ENCODE results near the gene KIF21B. TPM values are rescaled to one million over a fixed set of nuclear protein-coding genes. Genes with fewer than 3 reads are reported as not detected.

KIF21B gene
- total RNA-seq, 2 donors from 2014 or later = 2.6 to 2.9 TPM

- intact Hi-C loops (cut with DNase I) = loop anchor here (5.0 to 10.0 kb wide), 2 partner anchors 135 to 248 kb away; partner anchors contain the start of gene CACNA1S (in 1 of the 2)
- no peak for DNase-seq (ENCODE audit: low spot score)
These were observed 46.3 kb downstream of the KIF21B start for GRCh38 chr1:200977071-200977754.

- no peak for DNase-seq (ENCODE audit: low spot score)
- intact Hi-C loops (cut with DNase I) = loop anchor here (5.0 to 10.0 kb wide), 2 partner anchors 136 to 248 kb away; partner anchors contain the start of gene CACNA1S (in 1 of the 2)
These were observed 46.9 kb downstream of the KIF21B start for GRCh38 chr1:200976634-200977033.

GRCh38 chr1:200975458-200975857, 48.1 kb downstream of the KIF21B start:
- intact Hi-C loops (cut with DNase I) = loop anchor here (5.0 to 10.0 kb wide), 2 partner anchors 137 to 249 kb away; partner anchors contain the start of gene CACNA1S (in 1 of the 2)
- DNase-seq (ENCODE audit: low spot score) = no peak

- DNase-seq (ENCODE audit: low spot score) = no peak
These were observed 48.8 kb downstream of the KIF21B start for GRCh38 chr1:200974711-200975110.

GRCh38 chr1:200973937-200974657, 49.4 kb downstream of the KIF21B start:
- no peak for DNase-seq (ENCODE audit: low spot score)
- intact Hi-C loops (cut with DNase I) = loop anchor here (2.0 to 10.0 kb wide), 4 partner anchors 67 to 251 kb away; partner anchors contain the start of gene CACNA1S (in 1 of the 2)

More at GRCh38 chr1:200974711-200975110, 48.8 kb downstream of the KIF21B start:
- intact Hi-C loops (cut with DNase I) = loop anchor here (5.0 to 10.0 kb wide), 3 partner anchors 68 to 250 kb away; partner anchors contain the start of gene CACNA1S (in 2 of the 2)

GRCh38 chr1:200972985-200973742, 50.4 kb downstream of the KIF21B start:
- DNase-seq (ENCODE audit: low spot score) = no peak
- intact Hi-C loops (cut with DNase I) = loop anchor here (2.0 to 10.0 kb wide), 4 partner anchors 68 to 252 kb away; partner anchors contain the start of gene CACNA1S (in 1 of the 2)

GRCh38 chr1:200971955-200972711, 51.4 kb downstream of the KIF21B start:
- intact Hi-C loops (cut with DNase I) = loop anchor here (2.0 to 10.0 kb wide), 4 partner anchors 69 to 253 kb away; partner anchors contain the start of gene CACNA1S (in 1 of the 2)
- peak; percentile 92 for DNase-seq (ENCODE audit: low spot score)

GRCh38 chr1:200971428-200971903, 52.0 kb downstream of the KIF21B start:
- no peak for DNase-seq (ENCODE audit: low spot score)
- intact Hi-C loops (cut with DNase I) = loop anchor here in 1 of 2 donors (5.0 to 10.0 kb wide), 3 partner anchors 71 to 253 kb away; partner anchors contain the start of gene CACNA1S

- no peak for DNase-seq (ENCODE audit: low spot score)
- intact Hi-C loops (cut with DNase I) = loop anchor here in 1 of 2 donors (5.0 to 10.0 kb wide), 3 partner anchors 71 to 254 kb away; partner anchors contain the start of gene CACNA1S
These were observed 52.6 kb downstream of the KIF21B start for GRCh38 chr1:200970771-200971427.

- no peak for DNase-seq (ENCODE audit: low spot score)
- intact Hi-C loops (cut with DNase I) = loop anchor here (5.0 to 10.0 kb wide), 4 partner anchors 72 to 358 kb away; partner anchors contain the start of gene CACNA1S (in 1 of the 2)
These were observed 53.6 kb downstream of the KIF21B start for GRCh38 chr1:200969726-200970561.

- DNase-seq (ENCODE audit: low spot score) = peak; percentile 36
These were observed 54.8 kb downstream of the KIF21B start for GRCh38 chr1:200968469-200969410.

GRCh38 chr1:200967693-200968468, 55.6 kb downstream of the KIF21B start:
- peak; percentile 61 for DNase-seq (ENCODE audit: low spot score)
- intact Hi-C loops (cut with DNase I) = loop anchor here in 1 of 2 donors (1.0 to 5.0 kb wide), 2 partner anchors 75 to 356 kb away; no protein-coding TSS in a partner anchor

More at GRCh38 chr1:200968469-200969410, 54.8 kb downstream of the KIF21B start:
- intact Hi-C loops (cut with DNase I) = loop anchor here in 1 of 2 donors (5.0 kb wide), 1 partner anchor 356 kb away; no protein-coding TSS in a partner anchor

- peak; percentile 54 for DNase-seq (ENCODE audit: low spot score)
- intact Hi-C loops (cut with DNase I) = loop anchor here in 1 of 2 donors (1.0 to 5.0 kb wide), 2 partner anchors 76 to 355 kb away; no protein-coding TSS in a partner anchor
These were observed 56.6 kb downstream of the KIF21B start for GRCh38 chr1:200966934-200967333.

- DNase-seq (ENCODE audit: low spot score) = peak; percentile 17
- intact Hi-C loops (cut with DNase I) = loop anchor here in 1 of 2 donors (5.0 kb wide), 1 partner anchor 353 kb away; no protein-coding TSS in a partner anchor
These were observed 58.3 kb downstream of the KIF21B start for GRCh38 chr1:200965111-200965805.

Data from posterior vena cava (tissue), 2 donors.